ENCODE data around the gene HOXB9.

- TF ChIP-seq CREM (IDR thresholded peaks at IDR 0.05; ENCODE audit: low read depth): no peak
- TF ChIP-seq CTCF (IDR thresholded peaks at IDR 0.05 in 2 of 3, conservative IDR thresholded peaks at IDR 0.05 in 1 of 3; ENCODE audit: control insufficient read depth in 2 of 3, extremely low read depth in 1 of 3, insufficient read depth in 1 of 3, low read depth in 3 of 3, low read length in 3 of 3): no peak
- no peak for TF ChIP-seq MAX (IDR thresholded peaks at IDR 0.05; ENCODE audit: low read depth, low read length)
- TF ChIP-seq, protein P1, sequence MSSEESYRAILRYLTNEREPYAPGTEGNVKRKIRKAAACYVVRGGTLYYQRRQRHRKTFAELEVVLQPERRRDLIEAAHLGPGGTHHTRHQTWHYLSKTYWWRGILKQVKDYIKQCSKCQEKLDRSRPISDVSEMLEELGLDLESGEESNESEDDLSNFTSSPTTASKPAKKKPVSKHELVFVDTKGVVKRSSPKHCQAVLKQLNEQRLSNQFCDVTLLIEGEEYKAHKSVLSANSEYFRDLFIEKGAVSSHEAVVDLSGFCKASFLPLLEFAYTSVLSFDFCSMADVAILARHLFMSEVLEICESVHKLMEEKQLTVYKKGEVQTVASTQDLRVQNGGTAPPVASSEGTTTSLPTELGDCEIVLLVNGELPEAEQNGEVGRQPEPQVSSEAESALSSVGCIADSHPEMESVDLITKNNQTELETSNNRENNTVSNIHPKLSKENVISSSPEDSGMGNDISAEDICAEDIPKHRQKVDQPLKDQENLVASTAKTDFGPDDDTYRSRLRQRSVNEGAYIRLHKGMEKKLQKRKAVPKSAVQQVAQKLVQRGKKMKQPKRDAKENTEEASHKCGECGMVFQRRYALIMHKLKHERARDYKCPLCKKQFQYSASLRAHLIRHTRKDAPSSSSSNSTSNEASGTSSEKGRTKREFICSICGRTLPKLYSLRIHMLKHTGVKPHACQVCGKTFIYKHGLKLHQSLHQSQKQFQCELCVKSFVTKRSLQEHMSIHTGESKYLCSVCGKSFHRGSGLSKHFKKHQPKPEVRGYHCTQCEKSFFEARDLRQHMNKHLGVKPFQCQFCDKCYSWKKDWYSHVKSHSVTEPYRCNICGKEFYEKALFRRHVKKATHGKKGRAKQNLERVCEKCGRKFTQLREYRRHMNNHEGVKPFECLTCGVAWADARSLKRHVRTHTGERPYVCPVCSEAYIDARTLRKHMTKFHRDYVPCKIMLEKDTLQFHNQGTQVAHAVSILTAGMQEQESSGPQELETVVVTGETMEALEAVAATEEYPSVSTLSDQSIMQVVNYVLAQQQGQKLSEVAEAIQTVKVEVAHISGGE (CRISPR knock-in tag; IDR thresholded peaks at IDR 0.05): no peak
- TF ChIP-seq PAX5 (IDR thresholded peaks at IDR 0.05; ENCODE audit: borderline replicate concordance, low read depth, low read length): no peak
These were observed 10.9 kb downstream of the HOXB9 start, which contains the start of gene HOXB8 for GRCh38 chr17:48615047-48615962.
